Endodermal cell (in vitro differentiated cells): ENCODE measurements around the gene UBE2D1. TPM values are rescaled to one million over a fixed set of nuclear protein-coding genes. Genes with fewer than 3 reads are reported as not detected.

ENCODE experiments used
- DNase-seq: peaks from one replicate; pipeline ENCODE4 v3.0.0-alpha.2; 2017
- H3K27ac ChIP-seq: 2 replicates; pipeline ENCODE4 v1.5.1; 2013; ENCODE audit warnings: mild to moderate bottlenecking, low read depth, low read length, moderate library complexity
- H3K27me3 ChIP-seq: 2 replicates; pipeline ENCODE4 v1.6.1; 2013; ENCODE audit warnings: mild to moderate bottlenecking, low read length, moderate library complexity; ENCODE audit not compliant: insufficient read depth, control insufficient read depth, poor library complexity, severe bottlenecking
- H3K36me3 ChIP-seq: 2 replicates; pipeline ENCODE4 v1.7.0; 2013; ENCODE audit warnings: mild to moderate bottlenecking, low read length, moderate library complexity; ENCODE audit not compliant: control insufficient read depth, insufficient read depth
- H3K4me1 ChIP-seq: one replicate; pipeline ENCODE4 v1.7.0; 2013; ENCODE audit warnings: low read length; ENCODE audit not compliant: control insufficient read depth, insufficient read depth
- H3K4me3 ChIP-seq: 2 replicates; pipeline ENCODE4 v1.5.1; 2013; ENCODE audit warnings: mild to moderate bottlenecking, low read length, moderate library complexity
- H3K9ac ChIP-seq: 2 replicates; pipeline ENCODE4 v1.6.1; 2013; ENCODE audit warnings: mild to moderate bottlenecking, low read length, moderate library complexity; ENCODE audit not compliant: poor library complexity, severe bottlenecking; ENCODE audit errors: extremely low read depth
- H3K9me3 ChIP-seq: 2 replicates; pipeline ENCODE4 v1.6.1; 2013; ENCODE audit warnings: mild to moderate bottlenecking, low read length, moderate library complexity; ENCODE audit not compliant: control insufficient read depth
- H3K27ac Mint-ChIP-seq: 2 replicates; pipeline ENCODE4 v1.8.0; 2020; ENCODE audit warnings: mixed read lengths
- H3K27me3 Mint-ChIP-seq: 2 replicates; pipeline ENCODE4 v1.8.0; 2021; ENCODE audit warnings: mild to moderate bottlenecking, mixed read lengths; ENCODE audit not compliant: insufficient read depth
- H3K36me3 Mint-ChIP-seq: 2 replicates; pipeline ENCODE4 v1.8.0; 2020; ENCODE audit warnings: low read depth, mixed read lengths
- H3K4me1 Mint-ChIP-seq: 2 replicates; pipeline ENCODE4 v1.8.0; 2020; ENCODE audit warnings: mixed read lengths
- H3K4me3 Mint-ChIP-seq: 2 replicates; pipeline ENCODE4 v1.8.0; 2020; ENCODE audit warnings: mild to moderate bottlenecking, moderate library complexity, mixed read lengths
- H3K9me3 Mint-ChIP-seq: 2 replicates; pipeline ENCODE4 v1.8.0; 2020; ENCODE audit warnings: mild to moderate bottlenecking, mixed read lengths
- CTCF ChIP-seq: fragments of 200-600 bp; sonication (generic); conservative IDR thresholded peaks from 2 replicates; pipeline ENCODE4 v1.5.0; 2021; ENCODE audit warnings: antibody characterized with exemption, mild to moderate bottlenecking
- WGBS, 2 experiments: methylation state at CpG; one replicate each; pipeline versions ENCODE4 v1.1.5 to v1.1.7; 2013; ENCODE audit warnings: missing lambda C conversion rate in 2 of 2, mixed read lengths in 1 of 2; ENCODE audit not compliant: insufficient coverage in 1 of 2, insufficient read length in 1 of 2; 5-methylcytosine and 5-hydroxymethylcytosine counted together
- total RNA-seq, 2 donors: library from RNA; stranded (reverse); fragmentation: NEBNext Ultra II Directional in 1 of 2; extraction: Animal tissue kit (Norgen Biotek cat#: 25700) in 1 of 2; gene quantifications; 2 replicates in 1 of 2; 3 replicates in 1 of 2; pipeline ENCODE4 v1.2.1, GENCODE V29; 2021

The UBE2D1 gene
- total RNA-seq, 2 donors from 2014 or later: 28.9 to 33.0 TPM

GRCh38 chr10:58399410-58399809 lies 64.6 kb downstream of the UBE2D1 start:
- Mint-ChIP-seq H3K27ac (no peak overlapping the region), H3K36me3 (peaks cover 30% of the 10 kb centered on the region), H3K27me3 (no peaks in the 10 kb centered on the region), H3K9me3 (no peaks in the 10 kb centered on the region), H3K4me1 (no peaks in the 10 kb centered on the region), H3K4me3 (no peak overlapping the region)
- H3K27ac ChIP-seq: no peak overlapping the region
- no peaks in the 10 kb centered on the region for H3K4me1 ChIP-seq
- H3K4me3 ChIP-seq: no peak overlapping the region
- no peak for DNase-seq
- H3K9me3 ChIP-seq: no peaks in the 10 kb centered on the region
- H3K9ac ChIP-seq: no peak overlapping the region
- TF ChIP-seq CTCF: no peak
- peaks cover 43% of the 10 kb centered on the region for H3K36me3 ChIP-seq
- H3K27me3 ChIP-seq: no peaks in the 10 kb centered on the region
- WGBS, 2 experiments: 90% methylated on average over 3 of the region's 4 CpGs; no CpG with 5 or more reads in 1 of the 2 experiments

DNA sequence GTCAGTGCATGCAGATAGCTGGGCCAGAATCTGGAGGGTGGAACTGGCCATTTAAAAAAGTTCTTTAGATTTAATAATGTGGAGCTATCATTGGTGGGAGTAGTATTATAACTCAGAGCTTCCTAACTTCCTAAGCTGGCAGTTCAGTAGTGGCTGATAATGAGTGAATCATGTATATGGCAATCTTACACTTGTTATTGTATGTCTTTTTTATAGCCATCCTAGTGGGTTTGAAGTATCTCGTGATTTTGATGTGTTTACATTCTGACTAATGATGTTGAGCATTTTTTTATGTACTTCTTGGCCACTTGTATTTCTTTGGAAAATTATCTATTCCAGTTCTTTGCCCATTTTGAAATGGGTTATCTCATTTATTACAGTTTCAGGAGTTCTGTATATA lies 65.8 kb downstream of the UBE2D1 start:
- Mint-ChIP-seq H3K9me3 (no peaks in the 10 kb centered on the region), H3K27me3 (peaks cover 2% of the 10 kb centered on the region), H3K4me3 (no peak overlapping the region), H3K4me1 (no peaks in the 10 kb centered on the region), H3K27ac (no peak overlapping the region), H3K36me3 (peaks cover 21% of the 10 kb centered on the region)
- Histone ChIP-seq H3K4me1 (no peaks in the 10 kb centered on the region), H3K27ac (no peak overlapping the region), H3K36me3 (peaks cover 33% of the 10 kb centered on the region), H3K27me3 (no peaks in the 10 kb centered on the region), H3K9me3 (no peaks in the 10 kb centered on the region), H3K9ac (no peak overlapping the region), H3K4me3 (no peak overlapping the region)
- DNase-seq: no peak
- TF ChIP-seq CTCF: no peak
- WGBS, 2 experiments: 100% methylated on average over 1 of the region's 1 CpG; no CpG with 5 or more reads in 1 of the 2 experiments

GRCh38 chr10:58404001-58404400 lies 69.2 kb downstream of the UBE2D1 start:
- DNase-seq: no peak
- Histone ChIP-seq H3K4me1 (no peaks in the 10 kb centered on the region), H3K9ac (no peak overlapping the region), H3K4me3 (no peak overlapping the region), H3K36me3 (peaks cover under 1% of the 10 kb centered on the region), H3K27me3 (peaks cover 19% of the 10 kb centered on the region), H3K27ac (no peak overlapping the region), H3K9me3 (no peaks in the 10 kb centered on the region)
- 89 to 96% methylated on average over 1 to 2 of the region's 2 CpGs for WGBS, 2 experiments
- Mint-ChIP-seq H3K27ac (no peak overlapping the region), H3K4me1 (no peaks in the 10 kb centered on the region), H3K36me3 (no peaks in the 10 kb centered on the region), H3K9me3 (no peaks in the 10 kb centered on the region), H3K27me3 (peaks cover 17% of the 10 kb centered on the region), H3K4me3 (no peak overlapping the region)
- no peak for TF ChIP-seq CTCF
